Stomach (tissue), 9 donors: ENCODE data around the gene CLASP2. TPM values are rescaled to one million over a fixed set of nuclear protein-coding genes. Genes with fewer than 3 reads are reported as not detected.
"Not testable (repeated sequence)": the region's sequence is repeated elsewhere in the genome, so short reads cannot be mapped to it uniquely, and the experiment has no call there.

Source experiments
- DNase-seq, 2 donors: peaks; one replicate each; pipeline versions ENCODE4 v3.0.0 to v3.0.0-alpha.2; 2013 to 2019
- H3K27ac ChIP-seq, 5 donors: fragments of 200-600 bp in 4 of 5; sonication (generic) in 4 of 5; one replicate each; pipeline ENCODE4 v1.5.1; 2013 to 2019; ENCODE audit warnings: mild to moderate bottlenecking in 1 of 5, moderate library complexity in 1 of 5
- H3K27me3 ChIP-seq, 3 donors: fragments of 200-600 bp; sonication (generic); one replicate each; pipeline ENCODE4 v1.5.1; 2017 to 2019; ENCODE audit warnings: mixed run types in 1 of 3
- H3K36me3 ChIP-seq, 4 donors: fragments of 200-600 bp; sonication (generic); 1 replicate in 3 of 4; 2 replicates in 1 of 4; pipeline ENCODE4 v1.5.1; 2016 to 2019
- H3K4me1 ChIP-seq, 4 donors: fragments of 200-600 bp; sonication (generic); one replicate each; pipeline ENCODE4 v1.5.1; 2016 to 2019
- H3K4me3 ChIP-seq, 4 donors: fragments of 200-600 bp; sonication (generic) in 3 of 4; one replicate each; pipeline ENCODE4 v1.5.1; 2016 to 2019; ENCODE audit warnings: mild to moderate bottlenecking in 1 of 4
- H3K9me3 ChIP-seq, 4 donors: fragments of 200-600 bp; sonication (generic); one replicate each; pipeline ENCODE4 v1.5.1; 2016 to 2019
- CTCF ChIP-seq, 7 experiments: fragments of 450-650 bp in 4 of 7; fragments of 200-600 bp in 3 of 7; sonication (generic) in 3 of 7; IDR thresholded peaks; one replicate each; pipeline ENCODE4 v1.5.1; 2016 to 2019; ENCODE audit warnings: antibody characterized with exemption in 7 of 7, control low read depth in 2 of 7, mild to moderate bottlenecking in 1 of 7
- EP300 ChIP-seq: sonication (generic); formaldehyde crosslinking; IDR thresholded peaks from one replicate; pipeline ENCODE4 v1.6.1; 2017; ENCODE audit warnings: antibody characterized with exemption
- POLR2A ChIP-seq, 4 donors: fragments of 450-650 bp; IDR thresholded peaks; one replicate each; pipeline ENCODE4 v1.6.1; 2016; ENCODE audit warnings: antibody characterized with exemption in 4 of 4, control low read depth in 2 of 4, mild to moderate bottlenecking in 1 of 4, moderate library complexity in 1 of 4
- POLR2AphosphoS5 ChIP-seq, 3 donors: sonication (generic); formaldehyde crosslinking; IDR thresholded peaks; one replicate each; pipeline ENCODE4 v1.6.1; 2016; ENCODE audit warnings: antibody characterized with exemption in 3 of 3
- WGBS, 5 donors: extraction: QIAGEN DNeasy Blood & Tissue Kit in 3 of 5; methylation state at CpG; one replicate each; pipeline versions ENCODE4 v1.1.5 to v1.1.7; 2013 to 2018; 5-methylcytosine and 5-hydroxymethylcytosine counted together
- intact Hi-C: fragments of 100-400 bp; cut with DNase I; formaldehyde crosslinking; loops from one replicate; pipeline ENCODE4 v1.15.1; 2023; ENCODE audit warnings: low total_unique reads
- polyA plus RNA-seq, 3 donors: library from polyadenylated mRNA; stranded (reverse); fragments of 200-250 nt; gene quantifications; one replicate each; pipeline ENCODE4 v1.2.3, GENCODE V29; 2013
- total RNA-seq, 5 donors: library from RNA; depleted of rRNA; stranded (reverse); fragments of >200 nt; gene quantifications; one replicate each; pipeline versions ENCODE4 v1.1.0 to v1.2.3, GENCODE V29; 2014 to 2016
- donor health status: healthy with polysubstance abuse.
- donor health status: Bipolar disorder and iron deficiency.
- donor health status: healthy.

CLASP2 gene
- total and polyA plus RNA-seq, 8 donors = 6.3 to 136 (median 44.1) TPM

DNA sequence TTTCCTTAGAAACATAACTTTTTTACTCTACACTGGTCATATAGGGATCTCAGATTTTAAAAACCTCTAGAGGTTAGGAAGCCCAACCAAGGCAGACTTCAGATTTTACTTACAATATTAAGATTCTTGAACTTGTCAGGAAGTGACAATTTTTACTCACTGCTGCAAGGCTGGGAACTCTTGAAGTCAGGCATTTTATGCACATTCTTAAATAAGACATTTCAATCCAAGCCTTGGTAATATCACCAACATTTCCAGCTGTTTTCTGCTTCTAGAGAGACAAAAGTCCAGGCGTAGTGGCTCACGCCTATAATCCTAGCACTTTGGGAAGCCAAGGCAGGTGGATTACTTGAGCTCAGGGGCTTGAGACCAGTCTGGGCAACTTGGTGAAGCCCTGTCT lies 244.2 kb downstream of the CLASP2 start:
- Histone ChIP-seq H3K4me1 (no peaks in the 10 kb centered on the region), H3K27me3 (no peaks in the 10 kb centered on the region), H3K9me3 (no peaks in the 10 kb centered on the region), H3K27ac (no peak overlapping the region), H3K4me3 (no peak overlapping the region), H3K36me3 (no peaks in the 10 kb centered on the region)
- no peak for DNase-seq
- intact Hi-C loops = no loop called here
- TF ChIP-seq POLR2AphosphoS5 (IDR thresholded peaks at IDR 0.05) (no peak), CTCF (IDR thresholded peaks at IDR 0.05) (no peak), POLR2A (IDR thresholded peaks at IDR 0.05) (no peak), EP300 (no peak)
- WGBS, 5 donors = 96 to 100% (median 98%) methylated on average over 2 of the region's 2 CpGs

DNA sequence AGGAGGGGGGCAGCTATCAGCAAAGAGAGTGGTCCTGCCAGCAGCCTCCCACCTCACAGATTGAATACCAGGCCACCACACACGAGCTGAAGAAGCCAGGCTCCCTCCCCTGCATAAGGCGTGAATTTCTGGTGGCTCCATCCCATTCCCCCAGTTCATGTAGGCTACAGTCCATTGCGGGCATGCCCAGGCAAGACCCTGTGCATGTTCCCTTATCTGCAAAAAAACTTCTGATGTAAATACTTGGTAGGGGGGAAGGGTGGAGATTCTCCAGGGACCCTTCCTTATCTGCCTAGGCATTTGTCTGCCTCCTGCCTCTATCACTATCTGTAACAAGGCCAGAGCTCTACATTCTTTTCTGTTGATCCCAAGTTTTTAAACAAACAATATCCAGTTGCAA lies 250.3 kb downstream of the CLASP2 start:
- intact Hi-C loops = no loop called here
- Histone ChIP-seq H3K27ac (no peak overlapping the region), H3K36me3 (peaks cover 0 to 17% (median 0%) of the 10 kb centered on the region in 4 donors), H3K27me3 (no peaks in the 10 kb centered on the region), H3K4me1 (no peaks in the 10 kb centered on the region), H3K9me3 (no peaks in the 10 kb centered on the region), H3K4me3 (no peak overlapping the region)
- TF ChIP-seq POLR2A (IDR thresholded peaks at IDR 0.05) (no peak), EP300 (no peak), CTCF (IDR thresholded peaks at IDR 0.05) (no peak), POLR2AphosphoS5 (IDR thresholded peaks at IDR 0.05) (no peak)
- no peak for DNase-seq
- 83 to 97% (median 89%) methylated on average over 3 of the region's 3 CpGs for WGBS, 5 donors

DNA sequence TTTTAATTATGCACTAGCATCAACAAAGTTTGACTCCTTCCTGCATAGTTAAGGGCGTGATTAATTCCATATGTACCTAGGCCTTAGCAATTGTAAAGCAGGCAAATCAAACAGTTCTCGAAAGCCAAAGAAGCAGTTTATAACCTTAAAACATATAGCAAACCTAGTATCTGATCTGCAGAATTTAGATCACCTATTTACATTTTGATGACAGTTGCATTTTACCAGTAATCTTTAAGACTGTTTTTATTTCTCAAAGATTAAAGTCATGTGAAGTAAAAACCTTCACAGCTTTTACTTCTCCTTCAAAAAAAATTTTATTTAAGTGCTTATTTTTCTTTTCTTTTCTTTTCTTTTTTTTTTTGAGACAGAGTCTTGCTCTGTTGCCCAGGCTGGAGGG lies 257.0 kb downstream of the CLASP2 start:
- intact Hi-C loops = no loop called here
- Histone ChIP-seq H3K36me3 (peaks cover 0 to 11% (median 0%) of the 10 kb centered on the region in 4 donors), H3K27ac (no peak overlapping the region), H3K4me3 (no peak overlapping the region), H3K27me3 (no peaks in the 10 kb centered on the region), H3K9me3 (peaks cover 11 to 41% (median 24%) of the 10 kb centered on the region in 4 donors), H3K4me1 (no peaks in the 10 kb centered on the region)
- TF ChIP-seq CTCF (IDR thresholded peaks at IDR 0.05) (no peak), EP300 (no peak), POLR2AphosphoS5 (IDR thresholded peaks at IDR 0.05) (no peak), POLR2A (IDR thresholded peaks at IDR 0.05) (no peak)
- WGBS, 5 donors = 88 to 99% (median 97%) methylated on average over 2 of the region's 2 CpGs
- no peak for DNase-seq

GRCh38 chr3:33459577-33459976 lies 258.5 kb downstream of the CLASP2 start:
- H3K4me3 ChIP-seq, H3K36me3 ChIP-seq, DNase-seq, H3K27me3 ChIP-seq, H3K27ac ChIP-seq, H3K4me1 ChIP-seq, intact Hi-C loops: not testable (repeated sequence)
- H3K9me3 ChIP-seq = peaks cover 11 to 41% (median 24%) of the 10 kb centered on the region in 4 donors
- WGBS, 5 donors = 93 to 99% (median 96%) methylated on average over 4 of the region's 4 CpGs

DNA sequence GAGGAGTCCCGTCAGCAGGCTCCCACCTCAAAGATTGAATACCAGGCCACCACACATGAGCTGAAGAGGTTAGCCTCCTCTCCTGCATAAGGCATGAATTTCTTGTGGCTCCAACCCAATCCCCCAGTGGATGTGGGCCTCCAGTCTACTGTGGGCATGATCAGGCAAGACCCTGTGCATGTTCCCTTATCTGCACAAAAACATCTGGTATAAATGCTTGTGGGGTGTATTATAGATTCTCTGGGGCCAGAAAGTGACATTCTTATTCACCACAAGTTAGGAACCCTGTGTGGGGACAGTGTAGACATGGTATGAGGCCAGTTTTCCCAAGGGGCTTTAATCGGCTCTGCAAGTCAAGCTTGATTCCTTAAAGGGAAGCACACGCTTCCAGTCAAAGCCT lies 259.6 kb downstream of the CLASP2 start:
- TF ChIP-seq EP300 = no peak
- no peak for TF ChIP-seq POLR2AphosphoS5 (IDR thresholded peaks at IDR 0.05)
- TF ChIP-seq CTCF (IDR thresholded peaks at IDR 0.05) = no peak
- no peak for TF ChIP-seq POLR2A (IDR thresholded peaks at IDR 0.05)
- H3K4me3 ChIP-seq = no peak overlapping the region
- no peak overlapping the region for H3K27ac ChIP-seq
- peaks cover 11 to 41% (median 24%) of the 10 kb centered on the region in 4 donors for H3K9me3 ChIP-seq
- DNase-seq = no peak
- H3K36me3 ChIP-seq = no peaks in the 10 kb centered on the region
- no peaks in the 10 kb centered on the region for H3K4me1 ChIP-seq
- H3K27me3 ChIP-seq = no peaks in the 10 kb centered on the region
- intact Hi-C loops = no loop called here
- 79 to 98% (median 94%) methylated on average over 3 of the region's 3 CpGs for WGBS, 5 donors
